A673 (cell line): ENCODE results near the gene FRMD4A. TPM values are rescaled to one million over a fixed set of nuclear protein-coding genes. Genes with fewer than 3 reads are reported as not detected.

Source experiments
- BruUV-seq: library from RNA; stranded (reverse); fragments of 400-500 nt; replicated peaks from 2 replicates; lab custom pipeline; 2021; lab: Mats Ljungman, UMichigan
- CTCF ChIA-PET: fragments of 300-600 bp; sonication (Branson Sonifier 250); formaldehyde crosslinking; loops from one replicate; lab custom pipeline; 2022; ENCODE audit warnings: antibody characterized with exemption; lab: Charles Lee
- POLR2A ChIA-PET: fragments of 300-600 bp; sonication (Branson Sonifier 250); formaldehyde crosslinking; loops from one replicate; lab custom pipeline; 2022; ENCODE audit warnings: antibody characterized with exemption; ENCODE audit not compliant: low non-redundant PET; lab: Charles Lee
- DNase-seq: peaks from one replicate; pipeline ENCODE4 v3.0.0-alpha.2; 2015; ENCODE audit warnings: low spot score
- H3K27ac ChIP-seq: fragments of 200-600 bp; sonication (generic); 2 replicates; pipeline ENCODE4 v1.5.1; 2016; ENCODE audit warnings: mixed run types, low read depth, mild to moderate bottlenecking, mixed read lengths, antibody characterized with exemption, low read length; ENCODE audit not compliant: poor library complexity, severe bottlenecking
- H3K27me3 ChIP-seq: fragments of 200-600 bp; sonication (generic); replicated peaks from 2 replicates; pipeline ENCODE4 v1.6.1; 2017; ENCODE audit warnings: mixed run types, low read depth, mild to moderate bottlenecking, mixed read lengths, antibody characterized with exemption, low read length; ENCODE audit not compliant: insufficient read depth, poor library complexity
- H3K36me3 ChIP-seq: fragments of 200-600 bp; sonication (generic); 2 replicates; pipeline ENCODE4 v1.6.1; 2016; ENCODE audit warnings: mixed run types, mild to moderate bottlenecking, mixed read lengths, antibody characterized with exemption, low read length; ENCODE audit not compliant: insufficient read depth, poor library complexity, severe bottlenecking
- H3K4me1 ChIP-seq: fragments of 200-600 bp; sonication (generic); 2 replicates; pipeline ENCODE4 v1.6.1; 2017; ENCODE audit warnings: mixed run types, mild to moderate bottlenecking, mixed read lengths, antibody characterized with exemption, low read length; ENCODE audit not compliant: insufficient read depth, poor library complexity, severe bottlenecking
- H3K4me3 ChIP-seq: fragments of 200-600 bp; sonication (generic); 2 replicates; pipeline ENCODE4 v1.5.1; 2016; ENCODE audit warnings: low read depth, mixed run types, mild to moderate bottlenecking, mixed read lengths, low read length; ENCODE audit not compliant: poor library complexity, severe bottlenecking
- H3K9me3 ChIP-seq: fragments of 200-600 bp; sonication (generic); 2 replicates; pipeline ENCODE4 v1.6.1; 2016; ENCODE audit warnings: mixed run types, low read depth, mild to moderate bottlenecking, mixed read lengths, antibody characterized with exemption, low read length; ENCODE audit not compliant: poor library complexity, severe bottlenecking
- EZH2 ChIP-seq: fragments of 200-600 bp; sonication (generic); IDR thresholded peaks from 2 replicates; pipeline ENCODE4 v1.6.1; 2017; ENCODE audit warnings: borderline replicate concordance, low read depth, mild to moderate bottlenecking, mixed read lengths, antibody characterized with exemption, low read length; ENCODE audit not compliant: poor library complexity, severe bottlenecking
- intact Hi-C: fragments of 100-400 bp; cut with micrococcal nuclease; formaldehyde crosslinking; loops from one replicate; pipeline ENCODE4 v1.10.0; 2022; ENCODE audit not compliant: unreplicated experiment
- total RNA-seq: library from RNA; stranded (reverse); gene quantifications from 2 replicates; pipeline ENCODE4 v1.2.3, GENCODE V29; 2021
- TF ChIP-seq, protein P1 (sequence below): fragments of 300-800, 200-600 bp; sonication (generic); conservative IDR thresholded peaks from 2 replicates; pipeline ENCODE4 v1.5.1; 2017; ENCODE audit warnings: low read depth, mild to moderate bottlenecking, antibody characterized with exemption, low read length, moderate library complexity, mixed read lengths

Gene FRMD4A
- total RNA-seq, 1 experiment from 2014 or later, result 26.3 TPM

DNA sequence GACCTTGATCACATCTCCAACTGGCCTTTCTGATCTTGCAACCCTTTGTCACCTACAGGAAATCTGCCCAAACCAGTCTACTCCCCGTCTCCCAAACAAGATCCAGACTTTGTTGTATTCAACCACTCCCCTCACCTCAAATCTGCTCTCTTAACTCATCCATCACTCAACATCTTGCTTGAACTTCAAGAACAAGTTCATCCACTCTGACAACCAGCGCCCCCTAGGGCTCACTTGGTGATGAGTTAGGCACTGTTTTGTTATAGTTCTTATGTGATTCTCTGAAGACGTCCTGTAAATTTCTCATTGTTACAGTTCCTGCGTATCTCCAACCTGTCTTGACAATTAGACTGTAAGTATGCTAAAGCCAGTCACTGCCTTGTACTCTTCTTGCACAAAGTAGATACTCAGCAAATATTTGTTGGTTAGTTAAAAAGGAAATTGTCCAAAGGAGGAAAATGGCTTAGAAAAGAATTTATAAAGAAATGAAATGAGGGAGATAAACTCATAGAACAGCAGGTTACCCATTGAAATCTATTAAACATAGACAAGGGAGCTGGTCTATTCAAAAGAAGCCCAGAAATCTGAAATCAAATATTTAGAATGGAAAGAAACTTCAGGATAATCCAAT lies 5.3 kb downstream of the FRMD4A start:
- BruUV-seq, result no TSS peak
- DNase-seq, result peak; percentile 69
- ChIA-PET CTCF (no interaction called here), POLR2A (no interaction called here)
- Histone ChIP-seq H3K27ac (no peak overlapping the region), H3K4me3 (no peak overlapping the region), H3K4me1 (peaks cover 26% of the 10 kb centered on the region), H3K9me3 (no peaks in the 10 kb centered on the region), H3K36me3 (no peaks in the 10 kb centered on the region), H3K27me3 (peaks cover 4% of the 10 kb centered on the region)
- intact Hi-C loops, result loop anchor here (10.0 kb wide), 1 partner anchor 131 kb away; no protein-coding TSS in a partner anchor
- TF ChIP-seq, protein P1, sequence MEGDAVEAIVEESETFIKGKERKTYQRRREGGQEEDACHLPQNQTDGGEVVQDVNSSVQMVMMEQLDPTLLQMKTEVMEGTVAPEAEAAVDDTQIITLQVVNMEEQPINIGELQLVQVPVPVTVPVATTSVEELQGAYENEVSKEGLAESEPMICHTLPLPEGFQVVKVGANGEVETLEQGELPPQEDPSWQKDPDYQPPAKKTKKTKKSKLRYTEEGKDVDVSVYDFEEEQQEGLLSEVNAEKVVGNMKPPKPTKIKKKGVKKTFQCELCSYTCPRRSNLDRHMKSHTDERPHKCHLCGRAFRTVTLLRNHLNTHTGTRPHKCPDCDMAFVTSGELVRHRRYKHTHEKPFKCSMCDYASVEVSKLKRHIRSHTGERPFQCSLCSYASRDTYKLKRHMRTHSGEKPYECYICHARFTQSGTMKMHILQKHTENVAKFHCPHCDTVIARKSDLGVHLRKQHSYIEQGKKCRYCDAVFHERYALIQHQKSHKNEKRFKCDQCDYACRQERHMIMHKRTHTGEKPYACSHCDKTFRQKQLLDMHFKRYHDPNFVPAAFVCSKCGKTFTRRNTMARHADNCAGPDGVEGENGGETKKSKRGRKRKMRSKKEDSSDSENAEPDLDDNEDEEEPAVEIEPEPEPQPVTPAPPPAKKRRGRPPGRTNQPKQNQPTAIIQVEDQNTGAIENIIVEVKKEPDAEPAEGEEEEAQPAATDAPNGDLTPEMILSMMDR, result peak; percentile 74
- no peak for TF ChIP-seq EZH2

DNA sequence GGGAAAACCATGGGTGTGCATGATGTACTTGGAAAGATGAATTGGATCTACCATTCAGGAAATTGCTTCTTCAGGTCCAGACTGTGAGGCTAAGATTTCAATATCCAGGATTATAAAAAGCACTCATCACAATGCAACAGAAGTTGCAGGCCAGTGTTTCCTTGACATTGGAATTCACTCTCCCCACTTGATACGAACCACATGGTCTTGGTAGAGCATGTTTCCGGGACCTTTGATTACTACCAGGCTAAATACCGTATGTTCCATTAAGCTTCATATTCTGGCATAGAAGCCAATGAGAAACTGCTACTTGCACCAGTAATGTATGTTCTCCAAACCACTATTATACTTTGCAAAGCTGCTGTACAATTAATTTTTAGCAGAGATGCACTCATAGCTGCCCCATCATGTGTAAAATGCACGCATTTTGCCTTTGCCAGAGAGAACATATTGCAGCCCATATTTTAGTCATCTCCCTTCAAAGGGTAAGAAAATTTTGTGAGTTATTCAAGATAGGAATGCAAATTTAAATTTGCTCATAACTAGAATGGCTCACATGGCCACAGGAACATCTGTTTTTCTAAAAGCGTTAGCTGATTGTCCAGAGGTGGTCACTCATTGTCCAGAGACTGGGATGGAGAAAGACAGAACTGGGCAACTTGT lies 8.1 kb downstream of the FRMD4A start:
- CTCF ChIA-PET, result no interaction called here
- no peak overlapping the region for H3K27ac ChIP-seq

DNA sequence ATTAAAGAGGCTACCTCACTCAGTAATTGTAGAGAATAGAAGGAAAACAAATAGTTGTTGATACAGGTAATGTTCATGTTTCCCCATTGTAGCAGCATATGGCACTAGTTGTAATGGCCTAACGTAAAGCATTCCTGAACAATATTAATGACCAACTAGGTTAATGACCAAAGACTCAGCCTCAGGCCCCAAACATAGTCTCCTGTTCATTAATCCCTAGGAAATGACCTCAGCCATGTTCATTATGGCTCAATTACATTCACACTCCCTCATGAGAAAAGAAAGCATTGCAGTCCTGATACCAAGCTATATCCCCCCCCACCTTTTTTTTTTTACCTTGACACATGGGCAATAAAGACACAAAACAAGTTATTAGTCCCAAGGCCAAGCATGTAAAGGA lies 12.7 kb downstream of the FRMD4A start:
- no TSS peak for BruUV-seq
- H3K36me3 ChIP-seq, result no peaks in the 10 kb centered on the region
- H3K27me3 ChIP-seq, result peaks cover 33% of the 10 kb centered on the region
- no peak for TF ChIP-seq EZH2
- TF ChIP-seq, protein P1, result no peak
- H3K4me3 ChIP-seq, result no peak overlapping the region
- intact Hi-C loops, result no loop called here
- ChIA-PET POLR2A (no interaction called here), CTCF (no interaction called here)
- DNase-seq, result no peak
- H3K4me1 ChIP-seq, result no peaks in the 10 kb centered on the region
- no peak overlapping the region for H3K27ac ChIP-seq
- H3K9me3 ChIP-seq, result no peaks in the 10 kb centered on the region

More for the DNA sequence above, 8.1 kb downstream of the FRMD4A start:
- BruUV-seq, result no TSS peak
- H3K27me3 ChIP-seq, result no peaks in the 10 kb centered on the region
- H3K4me3 ChIP-seq, result no peak overlapping the region
- TF ChIP-seq, protein P1, result no peak
- no peak for TF ChIP-seq EZH2
- intact Hi-C loops, result loop anchor here (10.0 kb wide), 1 partner anchor 128 kb away; no protein-coding TSS in a partner anchor
- peaks cover 17% of the 10 kb centered on the region for H3K4me1 ChIP-seq
- DNase-seq, result no peak
- no peaks in the 10 kb centered on the region for H3K36me3 ChIP-seq
- POLR2A ChIA-PET, result no interaction called here
- no peaks in the 10 kb centered on the region for H3K9me3 ChIP-seq
